Astrocyte of the cerebellum (primary cell): ENCODE data around the gene SPPL2A.

Source experiments
- DNase-seq: peaks from one replicate; pipeline ENCODE4 v3.0.0-alpha.2; 2011; ENCODE audit warnings: low read depth
- H3K4me3 ChIP-seq: 2 replicates; pipeline ENCODE4 v1.5.1; 2011; ENCODE audit warnings: mild to moderate bottlenecking, low read depth, low read length, moderate library complexity
- CTCF ChIP-seq: IDR thresholded peaks from 2 replicates; pipeline ENCODE4 v1.5.1; 2012; ENCODE audit warnings: low read length, low read depth, moderate library complexity, mild to moderate bottlenecking; ENCODE audit errors: missing control alignments
- in situ Hi-C: cut with HindIII; loops from 2 replicates; pipeline ENCODE4 v1.10.0; 2017; ENCODE audit warnings: low sequenced_read_pairs

SPPL2A gene

GRCh38 chr15:50753463-50753862, 12.0 kb downstream of the SPPL2A start:
- DNase-seq: no peak
- H3K4me3 ChIP-seq: no peak overlapping the region
- TF ChIP-seq CTCF: no peak
- in situ Hi-C loops: no loop called here

- in situ Hi-C loops: no loop called here
- no peak for TF ChIP-seq CTCF
- H3K4me3 ChIP-seq: no peak overlapping the region
- no peak for DNase-seq
Observed at GRCh38 chr15:50751394-50751793, 14.1 kb downstream of the SPPL2A start.

- no peak for TF ChIP-seq CTCF
- no peak for DNase-seq
- no peak overlapping the region for H3K4me3 ChIP-seq
- in situ Hi-C loops: no loop called here
Observed at GRCh38 chr15:50750227-50750705, 15.2 kb downstream of the SPPL2A start.

GRCh38 chr15:50747523-50747922, 18.0 kb downstream of the SPPL2A start:
- no peak for DNase-seq
- no peak overlapping the region for H3K4me3 ChIP-seq
- TF ChIP-seq CTCF: no peak
- in situ Hi-C loops: no loop called here

- no peak for DNase-seq
- in situ Hi-C loops: no loop called here
Observed at GRCh38 chr15:50744601-50745000, 20.9 kb downstream of the SPPL2A start.

DNA sequence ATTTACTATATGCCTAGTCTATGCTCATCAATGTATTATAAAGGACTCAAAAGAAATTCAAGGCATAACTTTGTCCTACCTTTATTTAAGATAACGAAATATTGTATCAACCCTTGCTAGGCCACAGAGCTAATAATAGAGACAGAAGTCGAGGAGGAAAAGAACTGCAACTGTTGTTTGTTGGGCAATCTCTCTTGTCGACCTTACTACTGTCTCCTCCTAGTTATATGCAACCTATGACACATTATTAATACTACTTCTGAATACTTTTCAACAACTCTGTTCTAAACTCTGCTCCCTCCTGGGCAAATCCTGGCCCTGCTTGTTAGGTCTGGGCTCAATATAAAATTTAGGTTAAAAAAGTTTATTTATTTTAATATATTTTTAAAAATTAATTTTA, 24.6 kb downstream of the SPPL2A start:
- no peak overlapping the region for H3K4me3 ChIP-seq
- in situ Hi-C loops: no loop called here
- no peak for DNase-seq
- no peak for TF ChIP-seq CTCF

More at GRCh38 chr15:50744601-50745000, 20.9 kb downstream of the SPPL2A start:
- H3K4me3 ChIP-seq: no peak overlapping the region
- no peak for TF ChIP-seq CTCF

DNA sequence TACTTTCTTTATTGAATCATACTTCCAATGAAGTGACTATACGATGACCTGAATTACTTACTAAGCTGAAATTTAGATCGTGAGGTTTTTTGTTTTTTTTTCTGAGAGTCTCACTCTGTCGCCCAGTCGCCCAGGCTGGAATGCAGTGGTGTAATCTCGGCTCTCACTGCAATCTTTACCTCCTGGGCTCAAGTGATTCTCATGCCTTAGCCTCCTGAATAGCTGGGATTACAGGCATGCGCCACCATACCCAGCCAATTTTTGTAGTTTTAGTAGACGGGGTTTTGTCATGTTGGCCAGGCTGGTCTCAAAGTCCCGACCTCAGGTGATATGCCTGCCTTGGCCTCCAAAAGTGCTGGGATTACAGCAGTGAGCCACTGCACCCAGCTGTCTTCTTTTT, 28.7 kb downstream of the SPPL2A start:
- TF ChIP-seq CTCF: no peak
- H3K4me3 ChIP-seq: no peak overlapping the region
- DNase-seq: no peak
- in situ Hi-C loops: no loop called here
